GM12878 (cell line): ENCODE results near the gene SLC1A2. TPM values are rescaled to one million over a fixed set of nuclear protein-coding genes. Genes with fewer than 3 reads are reported as not detected.

Experiments
- ATAC-seq: fragments of 200-7000 bp; cut with Tn5 transposase; 3 replicates; pipeline ENCODE4 v1.9.1; 2020; ENCODE audit warnings: mild to moderate bottlenecking, moderate library complexity
- BruUV-seq: library from RNA; stranded (reverse); fragments of 400-500 nt; replicated peaks from 2 replicates; lab custom pipeline; 2021; lab: Mats Ljungman, UMichigan
- CTCF ChIA-PET: fragments of 300-600 bp; sonication (Branson Sonifier 250); formaldehyde crosslinking; extraction: SDS; loops from one replicate; lab custom pipeline; 2021; ENCODE audit warnings: inconsistent platforms; lab: Yijun Ruan, JAX
- POLR2A ChIA-PET: fragments of 350-600 bp; formaldehyde crosslinking; extraction: SDS; loops from one replicate; lab custom pipeline; 2021; ENCODE audit warnings: inconsistent platforms; lab: Charles Lee
- RAD21 ChIA-PET: fragments of 300-600 bp; sonication (Branson Sonifier 250); formaldehyde crosslinking; loops from one replicate; lab custom pipeline; 2023; ENCODE audit warnings: antibody characterized with exemption; ENCODE audit not compliant: unreplicated experiment; lab: Charles Lee
- SMC1A ChIA-PET: fragments of 300-600 bp; sonication (Branson Sonifier 250); formaldehyde crosslinking; loops from one replicate; lab custom pipeline; 2023; ENCODE audit not compliant: unreplicated experiment, uncharacterized antibody; lab: Charles Lee
- DNase-seq: peaks from one replicate; pipeline ENCODE4 v3.0.0-alpha.2; 2011; ENCODE audit warnings: low read depth, low spot score
- FAIRE-seq: peaks from 3 replicates; lab custom pipeline; 2011; peaks lifted over from hg19 to GRCh38; lab: Jason Lieb, UNC
- H2AFZ ChIP-seq: 2 replicates; pipeline ENCODE4 v1.6.0; 2011; ENCODE audit warnings: low read depth, low read length, control low read depth; ENCODE audit not compliant: control insufficient read depth
- H3K27ac ChIP-seq: 2 replicates; pipeline ENCODE4 v1.5.1; 2011; ENCODE audit warnings: control low read depth; ENCODE audit not compliant: control insufficient read depth, insufficient read depth
- H3K27me3 ChIP-seq, 2 experiments: replicated peaks in 1 of 2; 2 replicates each; pipeline versions ENCODE4 v1.6.0 to v1.6.1; 2011; ENCODE audit warnings: low read length in 1 of 2; ENCODE audit not compliant: control insufficient read depth in 2 of 2, insufficient read depth in 2 of 2
- H3K36me3 ChIP-seq, 2 experiments: 2 replicates each; pipeline ENCODE4 v1.5.1; 2011; ENCODE audit warnings: low read length in 1 of 2; ENCODE audit not compliant: control insufficient read depth in 2 of 2, insufficient read depth in 2 of 2
- H3K4me1 ChIP-seq: 2 replicates; pipeline ENCODE4 v1.6.1; 2011; ENCODE audit warnings: mild to moderate bottlenecking, low read length, moderate library complexity, mixed read lengths; ENCODE audit not compliant: control insufficient read depth, insufficient read depth
- H3K4me2 ChIP-seq: 2 replicates; pipeline ENCODE4 v1.6.0; 2011; ENCODE audit warnings: control low read depth; ENCODE audit not compliant: control insufficient read depth, insufficient read depth
- H3K4me3 ChIP-seq: fragments of 200-600 bp; sonication (generic); 2 replicates; pipeline ENCODE4 v1.5.1; 2016
- H3K79me2 ChIP-seq: 2 replicates; pipeline ENCODE4 v1.6.0; 2011; ENCODE audit warnings: low read length; ENCODE audit not compliant: control insufficient read depth, insufficient read depth
- H3K9ac ChIP-seq: 2 replicates; pipeline ENCODE4 v1.8.0; 2011; ENCODE audit warnings: low read length, control low read depth, mixed read lengths; ENCODE audit not compliant: control insufficient read depth, insufficient read depth
- H3K9me3 ChIP-seq: replicated peaks from 3 replicates; pipeline ENCODE4 v1.5.1; 2011; ENCODE audit warnings: mild to moderate bottlenecking, low read length; ENCODE audit not compliant: control insufficient read depth, insufficient read depth
- H4K20me1 ChIP-seq: 2 replicates; pipeline ENCODE4 v1.6.0; 2011; ENCODE audit not compliant: control insufficient read depth, insufficient read depth
- BCL3 ChIP-seq: IDR thresholded peaks from 2 replicates; pipeline ENCODE4 v1.6.1; 2011; ENCODE audit warnings: borderline replicate concordance, low read depth, mild to moderate bottlenecking, moderate library complexity, low read length; ENCODE audit not compliant: insufficient read depth, poor library complexity, severe bottlenecking
- CTCF ChIP-seq, 3 experiments: IDR thresholded peaks in 2 of 3; conservative IDR thresholded peaks in 1 of 3; 2 replicates each; pipeline ENCODE4 v1.5.1; 2011; ENCODE audit warnings: low read depth in 3 of 3, low read length in 3 of 3, mild to moderate bottlenecking in 3 of 3, control low read depth in 2 of 3, moderate library complexity in 2 of 3, inconsistent platforms in 1 of 3, mixed read lengths in 1 of 3; ENCODE audit not compliant: control insufficient read depth in 2 of 3, insufficient read depth in 1 of 3; ENCODE audit errors: extremely low read depth in 1 of 3
- E4F1 ChIP-seq: fragments of 450-650 bp; IDR thresholded peaks from 2 replicates; pipeline ENCODE4 v1.6.1; 2018; ENCODE audit warnings: borderline replicate concordance, mild to moderate bottlenecking; ENCODE audit not compliant: partially characterized antibody
- FOXK2 ChIP-seq: fragments of 450-650 bp; IDR thresholded peaks from 2 replicates; pipeline ENCODE4 v1.6.1; 2017; ENCODE audit warnings: mild to moderate bottlenecking, moderate library complexity
- HSF1 ChIP-seq: fragments of 150-350 bp; IDR thresholded peaks from 2 replicates; pipeline ENCODE4 v1.6.1; 2014; ENCODE audit warnings: mild to moderate bottlenecking, low read depth, low read length
- IKZF2 ChIP-seq, 2 experiments: fragments of 450-650 bp; IDR thresholded peaks; 2 replicates each; pipeline ENCODE4 v1.6.1; 2017; ENCODE audit warnings: mild to moderate bottlenecking in 2 of 2, moderate library complexity in 2 of 2
- RUNX3 ChIP-seq: IDR thresholded peaks from 2 replicates; pipeline ENCODE4 v1.6.1; 2012; ENCODE audit warnings: low read length, inconsistent platforms
- SIX5 ChIP-seq: IDR thresholded peaks from 2 replicates; pipeline ENCODE4 v1.6.1; 2011; ENCODE audit warnings: mild to moderate bottlenecking, low read depth, low read length, moderate library complexity; ENCODE audit not compliant: severe bottlenecking
- SP1 ChIP-seq: IDR thresholded peaks from one replicate; pipeline ENCODE4 v1.6.1; 2011; ENCODE audit warnings: low read depth, low read length
- SRF ChIP-seq, 2 experiments: IDR thresholded peaks; 2 replicates each; pipeline ENCODE4 v1.6.1; 2011; ENCODE audit warnings: low read depth in 2 of 2, low read length in 2 of 2, mild to moderate bottlenecking in 1 of 2, moderate library complexity in 1 of 2
- WRNIP1 ChIP-seq: IDR thresholded peaks from 2 replicates; pipeline ENCODE4 v1.6.1; 2011; ENCODE audit warnings: low read depth, low read length, improper control_type of control experiment, borderline replicate concordance
- ZNF207 ChIP-seq: fragments of 450-650 bp; IDR thresholded peaks from 2 replicates; pipeline ENCODE4 v1.6.1; 2014; ENCODE audit warnings: antibody characterized with exemption, mild to moderate bottlenecking, borderline replicate concordance
- ZNF24 ChIP-seq: fragments of 450-650 bp; IDR thresholded peaks from 2 replicates; pipeline ENCODE4 v1.6.1; 2017; ENCODE audit warnings: antibody characterized with exemption, mild to moderate bottlenecking
- in situ Hi-C: fragments of 300-500 bp; cut with MboI; formaldehyde crosslinking; loops from 9 replicates; pipeline ENCODE4 v1.14.3; 2018; ENCODE audit warnings: mixed read lengths
- intact Hi-C: fragments of 100-400 bp; cut with micrococcal nuclease; formaldehyde crosslinking; loops from one replicate; pipeline ENCODE4 v1.14.2; 2022; ENCODE audit not compliant: unreplicated experiment
- polyA plus RNA-seq, 11 experiments: library from polyadenylated mRNA; depleted of rRNA in 4 of 11; unstranded in 6 of 11; stranded (reverse) in 5 of 11; fragments of >200 nt; fragmentation: Nextera tagmentation in 4 of 11; fragmentation: Illumina TruSeq in 1 of 11; extraction: Ambion mirVana in 4 of 11; extraction: Trizol in 1 of 11; gene quantifications; 1 replicate in 1 of 11; 2 replicates in 10 of 11; pipeline versions ENCODE4 v1.2.1 to v1.2.3, GENCODE V29; 2011 to 2016; ENCODE audit warnings: inconsistent platforms in 2 of 11, missing spikeins in 2 of 11, low read depth in 1 of 11
- total RNA-seq, 4 experiments: library from RNA; depleted of rRNA in 3 of 4; stranded (reverse); fragments of >200 nt in 3 of 4; fragmentation: Illumina TruSeq in 1 of 4; extraction: Trizol in 1 of 4; gene quantifications; 2 replicates each; pipeline versions ENCODE4 v1.2.1 to v1.2.3, GENCODE V29; 2013 to 2021

Gene SLC1A2
- total and polyA plus RNA-seq, 10 of the 15 experiments (the other 5 are each of a cell fraction or from before 2014, with no cell fraction given): 0.01 to 0.84 (median 0.22) TPM; not detected in 1

- ChIA-PET RAD21 (interaction anchor here (0.5 to 0.9 kb wide), 2 partner anchors 10 to 55 kb away, joined by 3 read pairs; no protein-coding TSS in a partner anchor), SMC1A (interaction anchor here (1.1 to 1.3 kb wide), 2 partner anchors 8 to 141 kb away, joined by 3 read pairs; no protein-coding TSS in a partner anchor), POLR2A (no interaction called here), CTCF (interaction anchor here (0.9 to 1.6 kb wide), 3 partner anchors 16 to 325 kb away, joined by 4 to 6 read pairs (median 5); no protein-coding TSS in a partner anchor)
- no peaks in the 10 kb centered on the region for H4K20me1 ChIP-seq
- no peak for TF ChIP-seq IKZF2 (IDR thresholded peaks at IDR 0.05)
- TF ChIP-seq HSF1: no peak
- TF ChIP-seq SP1: no peak
- no peak for TF ChIP-seq WRNIP1
- TF ChIP-seq E4F1: no peak
- no peak for TF ChIP-seq ZNF24
- TF ChIP-seq SRF (IDR thresholded peaks at IDR 0.05; ENCODE audit: low read depth in 2 of 2, low read length in 2 of 2): no peak
- no peak for TF ChIP-seq FOXK2
- no peak for TF ChIP-seq CTCF (IDR thresholded peaks at IDR 0.05 in 2 of 3, conservative IDR thresholded peaks at IDR 0.05 in 1 of 3; ENCODE audit: control insufficient read depth in 2 of 3, extremely low read depth in 1 of 3, insufficient read depth in 1 of 3, low read depth in 3 of 3, low read length in 3 of 3)
- TF ChIP-seq ZNF207: no peak
- TF ChIP-seq SIX5: no peak
- TF ChIP-seq BCL3: no peak
- no peak for TF ChIP-seq RUNX3
- peaks cover 4% of the 10 kb centered on the region; the same call in 1 of the 3 replicates for H3K9me3 ChIP-seq
- no peak overlapping the region for H3K27ac ChIP-seq
- H3K27me3 ChIP-seq: no peaks in the 10 kb centered on the region
- no TSS peak for BruUV-seq
- DNase-seq (no peak), FAIRE-seq (no peak), ATAC-seq (no peak)
- H3K4me3 ChIP-seq: no peak overlapping the region
- in situ Hi-C loops (no loop called here), intact Hi-C loops (no loop called here)
- no peaks in the 10 kb centered on the region for H3K79me2 ChIP-seq
- H3K36me3 ChIP-seq: no peaks in the 10 kb centered on the region
- H3K4me1 ChIP-seq: no peaks in the 10 kb centered on the region
- no peak overlapping the region for H3K9ac ChIP-seq
- no peak overlapping the region for H2AFZ ChIP-seq
- H3K4me2 ChIP-seq: no peak overlapping the region
Observed at GRCh38 chr11:35250621-35251020, 168.7 kb downstream of the SLC1A2 start.
